HCT116 (cell line): ENCODE results near the gene SEMA4B. TPM values are rescaled to one million over a fixed set of nuclear protein-coding genes. Genes with fewer than 3 reads are reported as not detected.
A peak's percentile ranks its signal among the peaks of the same experiment; 100 is the strongest.

Experiments used
- ATAC-seq: fragments of 200-7000 bp; cut with Tn5 transposase; 2 replicates; pipeline ENCODE4 v1.9.1; 2020; ENCODE audit warnings: mild to moderate bottlenecking, moderate library complexity
- BruUV-seq: library from RNA; stranded (reverse); fragments of 400-500 nt; replicated peaks from 2 replicates; lab custom pipeline; 2021; lab: Mats Ljungman, UMichigan
- CTCF ChIA-PET: fragments of 300-600 bp; sonication (Branson Sonifier 250); formaldehyde crosslinking; loops from one replicate; lab custom pipeline; 2021; ENCODE audit warnings: antibody characterized with exemption; lab: Charles Lee
- POLR2A ChIA-PET: fragments of 300-600, 350-600 bp; sonication (Branson Sonifier 250); formaldehyde crosslinking; loops from one replicate; lab custom pipeline; 2021; ENCODE audit warnings: antibody characterized with exemption; lab: Charles Lee
- RAD21 ChIA-PET, 2 experiments: fragments of 300-600 bp; sonication (Branson Sonifier 250); formaldehyde crosslinking; loops; one replicate each; lab custom pipeline; 2023; ENCODE audit warnings: low total read pairs in 2 of 2; ENCODE audit not compliant: uncharacterized antibody in 2 of 2, unreplicated experiment in 2 of 2, low non-redundant PET in 1 of 2; lab: Charles Lee
- DNase-seq: peaks from one replicate; pipeline ENCODE4 v3.0.0-alpha.2; 2010; ENCODE audit warnings: low read depth, low spot score
- H2AFZ ChIP-seq: fragments of 200-600 bp; shearing (Covaris generic), sonication (generic); 2 replicates; pipeline ENCODE4 v1.6.1; 2017; ENCODE audit warnings: low read depth, mixed run types, mixed read lengths, antibody characterized with exemption, low read length; ENCODE audit not compliant: poor library complexity, severe bottlenecking
- H3K27ac ChIP-seq: 2 replicates; pipeline ENCODE4 v1.5.1; 2012; ENCODE audit warnings: low read depth, low read length
- H3K27me3 ChIP-seq: fragments of 200-600 bp; sonication (generic); 2 replicates; pipeline ENCODE4 v1.6.1; 2016; ENCODE audit warnings: mixed run types, low read length, mixed read lengths; ENCODE audit not compliant: insufficient read depth
- H3K36me3 ChIP-seq, 2 experiments: fragments of 200-500 bp in 1 of 2; fragments of 200-600 bp in 1 of 2; sonication (Bioruptor generic) in 1 of 2; sonication (generic) in 1 of 2; 2 replicates each; pipeline versions ENCODE4 v1.5.1 to v1.6.1; 2014 to 2016; ENCODE audit warnings: low read length in 2 of 2, inconsistent platforms in 1 of 2, mixed read lengths in 1 of 2, mixed run types in 1 of 2; ENCODE audit not compliant: insufficient read depth in 2 of 2, control insufficient read depth in 1 of 2
- H3K4me1 ChIP-seq, 2 experiments: fragments of 200-600 bp in 1 of 2; sonication (generic) in 1 of 2; 2 replicates each; pipeline versions ENCODE4 v1.5.1 to v1.6.1; 2012 to 2017; ENCODE audit warnings: low read length in 2 of 2, inconsistent platforms in 1 of 2, mild to moderate bottlenecking in 1 of 2, mixed read lengths in 1 of 2, mixed run types in 1 of 2, moderate library complexity in 1 of 2; ENCODE audit not compliant: insufficient read depth in 2 of 2, control insufficient read depth in 1 of 2
- H3K4me2 ChIP-seq: fragments of 200-600 bp; sonication (generic); 2 replicates; pipeline ENCODE4 v1.6.1; 2017; ENCODE audit warnings: mixed run types, low read length, mixed read lengths
- H3K4me3 ChIP-seq, 2 experiments: fragments of 200-600 bp in 1 of 2; sonication (generic) in 1 of 2; replicated peaks in 1 of 2; 2 replicates each; pipeline ENCODE4 v1.5.1; 2011 to 2016; ENCODE audit warnings: low read length in 2 of 2, control low read depth in 1 of 2, low read depth in 1 of 2, mild to moderate bottlenecking in 1 of 2, mixed read lengths in 1 of 2, mixed run types in 1 of 2
- H3K79me2 ChIP-seq: fragments of 200-600 bp; sonication (generic); 2 replicates; pipeline ENCODE4 v1.6.1; 2017; ENCODE audit warnings: mild to moderate bottlenecking, mixed run types, low read length, moderate library complexity, mixed read lengths; ENCODE audit not compliant: insufficient read depth
- H3K9ac ChIP-seq: fragments of 200-600 bp; sonication (generic); 2 replicates; pipeline ENCODE4 v1.6.1; 2016; ENCODE audit warnings: low read length, mixed read lengths
- H3K9me2 ChIP-seq: fragments of 200-600 bp; sonication (generic), shearing (Covaris generic); 2 replicates; pipeline ENCODE4 v1.6.1; 2017; ENCODE audit warnings: mixed run types, mild to moderate bottlenecking, moderate library complexity; ENCODE audit not compliant: insufficient read depth
- H3K9me3 ChIP-seq, 2 experiments: fragments of 200-500 bp in 1 of 2; fragments of 200-600 bp in 1 of 2; sonication (Bioruptor generic) in 1 of 2; sonication (generic) in 1 of 2; 2 replicates each; pipeline ENCODE4 v1.6.1; 2014 to 2017; ENCODE audit warnings: low read length in 2 of 2, mixed read lengths in 2 of 2, inconsistent platforms in 1 of 2, low read depth in 1 of 2, mild to moderate bottlenecking in 1 of 2, mixed run types in 1 of 2, moderate library complexity in 1 of 2; ENCODE audit not compliant: control insufficient read depth in 1 of 2, insufficient read depth in 1 of 2
- H4K20me1 ChIP-seq: fragments of 200-600 bp; sonication (generic), shearing (Covaris generic); 2 replicates; pipeline ENCODE4 v1.6.1; 2017; ENCODE audit warnings: mixed run types, mild to moderate bottlenecking, moderate library complexity; ENCODE audit not compliant: insufficient read depth
- ATF3 ChIP-seq: IDR thresholded peaks from 2 replicates; pipeline ENCODE4 v1.6.1; 2012
- CBX3 ChIP-seq: IDR thresholded peaks from 2 replicates; pipeline ENCODE4 v1.6.1; 2012; ENCODE audit warnings: low read depth
- CEBPB ChIP-seq: IDR thresholded peaks from 2 replicates; pipeline ENCODE4 v1.6.1; 2012; ENCODE audit warnings: low read depth
- CTCF ChIP-seq, 3 experiments: fragments of 200-600 bp in 1 of 3; sonication (generic) in 1 of 3; IDR thresholded peaks in 2 of 3; conservative IDR thresholded peaks in 1 of 3; 2 replicates each; pipeline ENCODE4 v1.5.1; 2012 to 2017; ENCODE audit warnings: low read depth in 2 of 3, low read length in 2 of 3, antibody characterized with exemption in 1 of 3, borderline replicate concordance in 1 of 3, control low read depth in 1 of 3, mild to moderate bottlenecking in 1 of 3, mixed read lengths in 1 of 3, mixed run types in 1 of 3, moderate library complexity in 1 of 3; ENCODE audit not compliant: insufficient read depth in 1 of 3
- ELF1 ChIP-seq: IDR thresholded peaks from 2 replicates; pipeline ENCODE4 v1.6.1; 2012; ENCODE audit warnings: low read depth, borderline replicate concordance
- EZH2phosphoT487 ChIP-seq: fragments of 200-600 bp; IDR thresholded peaks from 2 replicates; pipeline ENCODE4 v1.6.1; 2018; ENCODE audit warnings: antibody characterized with exemption, borderline replicate concordance
- FOSL1 ChIP-seq: IDR thresholded peaks from 2 replicates; pipeline ENCODE4 v1.6.1; 2012; ENCODE audit warnings: low read depth
- MAX ChIP-seq: IDR thresholded peaks from 2 replicates; pipeline ENCODE4 v1.6.1; 2012
- POLR2A ChIP-seq: IDR thresholded peaks from 2 replicates; pipeline ENCODE4 v1.7.0; 2011; ENCODE audit warnings: borderline replicate concordance; ENCODE audit not compliant: insufficient read depth, insufficient read length; ENCODE audit errors: extremely low read depth
- POLR2AphosphoS5 ChIP-seq: IDR thresholded peaks from 2 replicates; pipeline ENCODE4 v1.6.1; 2011; ENCODE audit warnings: mild to moderate bottlenecking, low read depth, low read length, moderate library complexity
- RAD21 ChIP-seq: IDR thresholded peaks from 2 replicates; pipeline ENCODE4 v1.6.1; 2012; ENCODE audit warnings: low read depth, mild to moderate bottlenecking
- SIN3A ChIP-seq: IDR thresholded peaks from 2 replicates; pipeline ENCODE4 v1.6.1; 2012; ENCODE audit warnings: low read depth
- SP1 ChIP-seq: IDR thresholded peaks from 2 replicates; pipeline ENCODE4 v1.6.1; 2012; ENCODE audit warnings: low read depth
- SRF ChIP-seq: IDR thresholded peaks from 2 replicates; pipeline ENCODE4 v1.6.1; 2012; ENCODE audit warnings: low read depth
- TCF7L2 ChIP-seq: IDR thresholded peaks from 2 replicates; pipeline ENCODE4 v1.7.0; 2011; ENCODE audit warnings: borderline replicate concordance, inconsistent platforms; ENCODE audit not compliant: insufficient read depth, insufficient read length; ENCODE audit errors: extremely low read depth
- YY1 ChIP-seq: IDR thresholded peaks from 2 replicates; pipeline ENCODE4 v1.6.1; 2011; ENCODE audit warnings: low read length, low read depth, moderate library complexity, mild to moderate bottlenecking; ENCODE audit not compliant: insufficient replicate concordance; ENCODE audit errors: extremely low read depth
- ZBTB33 ChIP-seq: IDR thresholded peaks from 2 replicates; pipeline ENCODE4 v1.6.1; 2011; ENCODE audit warnings: mild to moderate bottlenecking, low read length, moderate library complexity; ENCODE audit not compliant: insufficient replicate concordance; ENCODE audit errors: extremely low read depth
- ZFX ChIP-seq: fragments of 450-650 bp; IDR thresholded peaks from 2 replicates; pipeline ENCODE4 v1.6.1; 2017
- ZNF274 ChIP-seq: fragments of 200-500 bp; sonication (Bioruptor generic); IDR thresholded peaks from 2 replicates; pipeline ENCODE4 v1.6.1; 2014; ENCODE audit warnings: mild to moderate bottlenecking, low read depth, low read length, inconsistent platforms
- intact Hi-C: fragments of 100-400 bp; cut with micrococcal nuclease; formaldehyde crosslinking; loops from 2 replicates; pipeline ENCODE4 v1.10.0; 2022
- total RNA-seq: library from RNA; stranded (reverse); gene quantifications from one replicate; pipeline ENCODE4 v1.2.1, GENCODE V29; 2021; ENCODE audit not compliant: unreplicated experiment

Gene SEMA4B
- total RNA-seq, 1 experiment from 2014 or later: 98.6 TPM

- H3K9ac ChIP-seq: no peak overlapping the region
- ChIA-PET CTCF (interaction anchor here (2.7 kb wide), 1 partner anchor 17 kb away, joined by 15 read pairs; no protein-coding TSS in a partner anchor), RAD21 (no interaction called here), POLR2A (no interaction called here)
- no peak overlapping the region for H2AFZ ChIP-seq
- DNase-seq: no peak
- H3K79me2 ChIP-seq: peaks cover 15% of the 10 kb centered on the region
- H3K4me3 ChIP-seq: no peak overlapping the region
- H3K27me3 ChIP-seq: no peaks in the 10 kb centered on the region
- no peak overlapping the region for H3K27ac ChIP-seq
- BruUV-seq: no TSS peak
- peak overlapping the region; percentile 89; the same call in 1 of the 2 replicates for H3K4me2 ChIP-seq
- no peak for ATAC-seq
- no peaks in the 10 kb centered on the region for H4K20me1 ChIP-seq
- H3K9me3 ChIP-seq: no peaks in the 10 kb centered on the region
- intact Hi-C loops: no loop called here
- TF ChIP-seq MAX (no peak), EZH2phosphoT487 (no peak), ATF3 (no peak), CBX3 (no peak), CTCF (IDR thresholded peaks at IDR 0.05 in 2 of 3, conservative IDR thresholded peaks at IDR 0.05 in 1 of 3; ENCODE audit: borderline replicate concordance in 1 of 3, insufficient read depth in 1 of 3, low read depth in 2 of 3, low read length in 2 of 3) (no peak), POLR2A (no peak), ZNF274 (no peak), FOSL1 (no peak), POLR2AphosphoS5 (no peak), ELF1 (no peak), CEBPB (no peak), RAD21 (no peak), YY1 (no peak), SRF (no peak), SIN3A (no peak), SP1 (no peak), ZBTB33 (no peak), ZFX (no peak), TCF7L2 (no peak)
- H3K9me2 ChIP-seq: no peaks in the 10 kb centered on the region
- H3K4me1 ChIP-seq: peaks cover 9 to 34% of the 10 kb centered on the region in 2 experiments; a peak in 3 of 4 replicates
- peaks cover 20 to 35% of the 10 kb centered on the region in 2 experiments for H3K36me3 ChIP-seq
Measured at GRCh38 chr15:90231028-90232017, 30.2 kb downstream of the SEMA4B start.
